Upper lobe of left lung (tissue), 4 donors: ENCODE measurements around the gene IVL.

Experiments used
- CTCF ChIP-seq, 6 experiments: fragments of 450-650 bp in 4 of 6; fragments of 200-600 bp in 2 of 6; sonication (generic) in 2 of 6; IDR thresholded peaks; one replicate each; pipeline ENCODE4 v1.5.1; 2016 to 2019; ENCODE audit warnings: antibody characterized with exemption in 6 of 6
- EP300 ChIP-seq, 4 donors: sonication (generic); formaldehyde crosslinking; IDR thresholded peaks; one replicate each; pipeline ENCODE4 v1.5.1; 2017; ENCODE audit warnings: antibody characterized with exemption in 4 of 4, control low read depth in 2 of 4
- POLR2AphosphoS5 ChIP-seq, 2 donors: sonication (generic); formaldehyde crosslinking; IDR thresholded peaks; one replicate each; pipeline ENCODE4 v1.5.1; 2017; ENCODE audit warnings: antibody characterized with exemption in 2 of 2

DNA sequence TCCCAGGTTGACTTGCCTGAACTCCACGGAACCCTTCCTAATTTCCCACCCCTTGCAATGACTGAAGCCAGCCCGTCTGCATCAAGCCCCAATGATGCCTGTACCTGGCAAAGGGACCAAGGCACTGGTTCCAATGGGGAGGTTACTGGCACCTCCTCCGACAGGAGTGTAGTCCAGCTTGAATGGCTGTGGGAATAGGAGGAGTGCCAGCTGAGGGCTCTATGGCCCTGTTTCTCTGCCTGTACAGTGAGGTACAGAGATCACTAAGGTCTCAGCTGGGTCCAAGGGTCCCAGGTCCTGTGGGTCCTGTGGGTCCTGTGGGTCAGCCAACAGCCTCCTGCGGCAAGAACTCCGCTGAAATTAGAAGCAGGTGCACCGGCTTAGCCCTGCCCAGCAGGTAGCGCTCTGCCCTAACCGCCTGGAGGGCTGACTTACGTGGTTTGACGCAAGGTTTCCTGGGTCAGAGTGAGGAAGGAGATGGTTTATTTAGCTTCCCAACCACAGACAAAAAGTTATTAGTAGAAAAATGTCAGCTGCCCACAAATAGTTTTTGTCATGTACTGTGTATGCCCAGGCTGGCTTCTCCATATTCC, 52.2 kb downstream of the IVL start:
- TF ChIP-seq CTCF (IDR thresholded peaks at IDR 0.05) (no peak), EP300 (IDR thresholded peaks at IDR 0.05) (no peak), POLR2AphosphoS5 (IDR thresholded peaks at IDR 0.05) (no peak)
